T47D (cell line): ENCODE results near the gene MOB3B.

Experiments used
- DNase-seq, 2 experiments: peaks; one replicate each; pipeline versions ENCODE4 v3.0.0 to v3.0.0-alpha.2; 2011 to 2012; ENCODE audit warnings: low read depth in 1 of 2, low spot score in 1 of 2
- JUND ChIP-seq: IDR thresholded peaks from 2 replicates; pipeline ENCODE4 v1.6.1; 2012; ENCODE audit warnings: low read depth
- in situ Hi-C: cut with HindIII; loops from 2 replicates; pipeline ENCODE4 v1.10.0; 2016; ENCODE audit warnings: low sequenced_read_pairs, low pct_unique_long_range_greater_than_20kb

MOB3B gene

DNA sequence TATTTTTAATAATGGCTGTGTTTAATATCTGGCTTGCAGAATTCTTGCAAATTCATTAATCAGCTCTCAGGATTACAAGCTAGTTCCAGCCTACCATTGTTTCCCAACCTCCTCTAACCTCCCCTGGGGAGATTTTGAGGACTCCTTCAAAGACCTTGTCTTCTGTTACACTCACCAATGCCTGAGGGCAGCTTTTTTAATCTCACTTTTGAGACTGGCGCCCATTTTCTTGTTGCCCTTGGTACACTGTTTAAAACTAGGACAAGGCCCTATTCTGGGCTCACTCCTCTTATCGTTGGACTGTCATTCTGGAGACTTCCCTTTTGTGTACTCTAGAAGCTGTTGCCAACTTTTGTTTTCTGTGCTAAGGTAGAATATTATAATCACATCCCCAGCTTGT lies 219.0 kb downstream of the MOB3B start:
- in situ Hi-C loops, result no loop called here
- no peak for TF ChIP-seq JUND
- DNase-seq, result no peak

DNA sequence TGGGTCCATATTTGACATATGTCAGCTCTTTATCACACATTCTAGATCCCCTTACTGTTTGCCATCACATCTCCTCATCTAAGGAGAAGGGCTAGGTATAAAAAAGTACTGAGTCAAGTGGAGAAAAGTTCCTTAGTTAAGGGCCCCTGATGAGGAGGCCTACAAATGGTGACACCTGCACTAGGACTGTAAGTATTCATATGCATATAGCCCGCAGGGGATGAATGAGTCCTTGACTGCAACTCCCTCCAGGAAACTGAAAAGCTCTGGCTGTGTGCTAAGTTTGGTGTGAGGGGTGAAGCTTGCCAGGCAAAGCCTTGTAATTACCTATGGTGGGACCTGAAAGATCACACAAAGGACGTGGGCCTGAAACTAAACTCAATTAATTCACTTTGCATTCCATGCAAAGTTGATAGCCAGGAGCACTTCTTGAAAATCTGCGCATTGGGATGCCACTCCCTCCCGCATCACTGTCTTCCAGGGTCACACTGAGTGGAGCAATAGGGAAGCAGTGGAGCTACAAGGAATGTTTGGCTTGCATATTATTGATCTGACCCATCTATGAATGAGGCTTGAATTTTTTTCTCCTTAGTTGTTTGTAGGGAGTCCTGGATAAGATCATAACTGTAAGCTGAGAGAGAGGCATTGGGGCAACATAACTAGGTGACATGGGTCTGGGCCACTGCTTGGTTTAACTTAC lies 220.8 kb downstream of the MOB3B start:
- in situ Hi-C loops, result no loop called here
- no peak for TF ChIP-seq JUND
- no peak for DNase-seq

DNA sequence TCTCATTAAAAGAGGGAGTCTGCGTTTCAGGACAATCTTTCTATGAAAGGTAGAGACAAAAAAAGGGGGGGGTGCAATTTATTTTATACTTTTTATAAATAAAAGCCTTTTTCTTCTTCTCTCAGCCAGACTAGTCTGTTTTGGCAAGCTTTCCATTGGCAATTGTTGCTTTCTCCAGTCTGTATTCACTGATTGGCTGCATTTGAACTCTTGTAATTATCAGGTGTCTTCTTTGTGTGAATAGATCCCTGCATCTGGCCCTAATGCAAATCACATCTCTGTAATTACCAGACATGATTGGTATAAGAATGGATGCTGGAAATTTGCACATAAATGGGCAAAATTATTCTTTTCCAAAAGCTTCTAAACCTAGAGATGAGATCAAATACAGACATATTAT lies 225.1 kb downstream of the MOB3B start:
- no peak for DNase-seq
- in situ Hi-C loops, result no loop called here
- no peak for TF ChIP-seq JUND

DNA sequence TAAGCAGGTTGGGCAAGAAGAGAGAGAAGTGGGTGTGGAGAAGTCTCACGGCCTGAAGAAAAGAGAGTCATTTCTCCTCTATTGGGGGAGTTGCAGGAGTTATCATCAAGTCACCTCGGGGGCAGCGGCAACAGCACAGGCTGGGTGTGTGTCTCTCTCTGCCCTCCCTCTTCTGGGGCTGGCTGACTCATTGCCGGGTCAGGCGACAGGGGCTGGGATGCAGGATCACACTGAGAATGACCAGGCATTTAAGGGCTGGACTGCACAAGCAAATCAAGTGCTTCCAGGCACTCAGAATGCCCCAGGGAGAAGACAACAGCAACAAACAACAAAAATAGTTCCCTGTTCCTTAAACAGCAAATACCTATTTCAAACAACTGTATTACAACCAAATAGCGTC lies 226.4 kb downstream of the MOB3B start:
- in situ Hi-C loops, result no loop called here
- no peak for TF ChIP-seq JUND

DNA sequence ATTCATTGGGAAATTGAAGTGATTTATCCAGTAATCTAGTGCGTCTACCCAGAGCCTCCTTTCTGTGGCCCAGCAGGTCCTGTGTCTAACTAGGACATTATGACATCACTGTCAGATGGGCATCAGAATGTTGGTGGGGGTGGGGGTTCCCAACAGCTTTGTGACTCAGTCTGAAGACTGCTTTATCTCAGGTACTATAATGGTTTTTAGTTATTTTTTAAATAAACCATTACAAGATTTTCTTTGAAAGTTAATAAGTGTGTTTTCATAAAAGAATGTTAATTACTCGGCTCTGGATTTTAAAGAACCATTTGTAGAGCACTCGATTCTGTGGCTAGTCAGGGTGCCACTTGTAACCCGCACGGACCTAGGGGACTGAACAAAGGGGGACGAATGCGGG lies 232.6 kb downstream of the MOB3B start, which contains the start of gene EQTN:
TSS of gene EQTN (minus strand) at position 101 of the 400 bp plus-strand sequence. CDS start at position 6, 95 bp downstream.
- no peak for DNase-seq
- no peak for TF ChIP-seq JUND
- in situ Hi-C loops, result no loop called here

More for the DNA sequence above, 226.4 kb downstream of the MOB3B start:
- DNase-seq, result no peak

DNA sequence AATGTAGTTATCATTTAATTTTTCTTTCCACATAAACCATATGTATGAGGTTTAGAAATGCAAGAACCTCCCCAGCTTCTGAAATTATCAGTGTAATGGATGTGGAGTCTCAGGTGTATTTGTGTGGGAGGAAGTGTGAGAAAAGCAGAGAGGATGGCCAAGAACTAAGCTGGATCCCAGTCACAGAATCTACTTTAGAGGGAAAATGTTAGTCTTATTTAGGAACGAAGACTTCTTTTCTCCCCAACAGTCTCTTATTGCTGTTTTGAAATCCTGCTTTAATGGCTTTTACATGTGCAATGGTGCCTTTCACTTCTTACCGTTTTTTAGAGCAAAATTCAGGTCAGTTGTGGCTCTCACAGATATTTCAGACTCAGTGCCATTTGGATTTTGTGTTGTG lies 235.6 kb downstream of the MOB3B start:
- no peak for DNase-seq
- TF ChIP-seq JUND, result no peak
- in situ Hi-C loops, result no loop called here

DNA sequence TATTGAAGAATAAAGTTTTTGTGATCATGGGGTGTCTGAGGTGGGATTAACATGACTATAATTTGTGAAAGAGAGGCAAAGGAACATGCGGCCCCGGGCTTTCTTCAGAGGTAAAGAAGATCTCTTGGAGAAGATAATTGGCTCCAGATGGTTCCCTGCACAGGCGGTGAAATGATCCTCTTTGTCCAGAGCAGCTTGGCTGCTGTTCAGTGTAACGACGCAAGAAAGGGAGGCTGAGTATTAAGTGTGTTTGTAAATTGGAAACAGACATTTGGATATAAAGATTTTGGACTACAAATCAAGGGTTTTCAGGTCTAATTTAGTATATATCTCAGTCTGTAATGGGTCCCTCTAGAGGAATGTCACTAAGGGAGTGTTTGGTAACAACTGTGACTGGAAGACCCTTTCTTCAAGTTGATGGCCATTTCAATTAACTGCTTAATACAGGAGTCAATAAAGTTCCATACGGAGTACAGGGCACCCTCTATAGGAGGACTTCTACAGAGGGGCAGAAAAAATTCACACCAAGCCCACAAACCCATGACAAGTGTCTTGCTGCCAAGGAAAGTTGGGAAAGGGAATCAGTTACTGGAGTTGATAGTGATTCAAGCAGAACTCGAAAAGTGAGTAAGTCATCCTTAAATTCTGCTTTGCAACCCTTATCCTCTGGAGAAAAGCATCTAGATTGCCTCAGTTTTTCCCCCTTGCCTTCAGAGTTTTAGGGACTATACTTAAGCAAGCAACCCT lies 236.8 kb downstream of the MOB3B start:
- no peak for DNase-seq
- TF ChIP-seq JUND, result no peak
- in situ Hi-C loops, result no loop called here

DNA sequence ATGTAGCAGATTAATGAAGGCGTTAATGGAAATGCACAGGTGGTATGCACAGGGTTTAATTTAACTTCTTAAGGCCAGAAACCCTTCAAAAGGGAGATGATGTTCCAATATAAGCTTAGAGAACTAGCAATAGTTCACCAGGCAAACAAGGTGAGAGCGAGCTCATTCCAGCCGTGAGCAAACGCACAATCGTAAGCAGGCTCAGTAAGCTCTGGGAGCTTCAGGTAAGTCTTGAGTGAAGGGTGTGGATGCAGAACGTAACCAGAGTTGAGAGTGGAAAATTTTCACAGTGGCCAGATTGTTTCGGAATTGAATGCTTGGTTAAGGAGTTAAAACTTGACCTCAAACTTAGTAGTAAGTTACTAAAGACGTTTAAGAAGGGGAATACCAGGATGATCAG lies 238.3 kb downstream of the MOB3B start:
- no peak for DNase-seq
- in situ Hi-C loops, result no loop called here
- TF ChIP-seq JUND, result no peak

DNA sequence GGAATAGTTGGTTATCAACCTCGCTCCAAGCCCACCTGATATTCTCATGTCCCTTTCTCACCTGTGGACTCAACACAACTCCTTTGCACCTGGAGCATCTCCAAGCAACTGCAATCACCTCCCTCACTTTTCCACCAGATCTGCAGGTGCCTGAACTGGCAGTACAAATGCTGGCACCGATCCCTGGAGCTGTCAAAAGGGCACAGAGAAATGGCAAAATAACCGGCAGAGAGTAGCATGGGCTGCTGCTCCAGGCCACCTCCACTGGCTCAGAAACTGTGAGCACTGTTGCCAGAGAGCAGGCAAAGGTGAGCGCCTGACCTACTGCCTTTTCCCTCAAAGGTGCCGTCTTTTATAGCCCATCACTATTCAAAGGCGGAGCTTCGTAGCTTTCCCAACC lies 247.3 kb downstream of the MOB3B start:
- no peak for DNase-seq
- in situ Hi-C loops, result no loop called here
- no peak for TF ChIP-seq JUND

DNA sequence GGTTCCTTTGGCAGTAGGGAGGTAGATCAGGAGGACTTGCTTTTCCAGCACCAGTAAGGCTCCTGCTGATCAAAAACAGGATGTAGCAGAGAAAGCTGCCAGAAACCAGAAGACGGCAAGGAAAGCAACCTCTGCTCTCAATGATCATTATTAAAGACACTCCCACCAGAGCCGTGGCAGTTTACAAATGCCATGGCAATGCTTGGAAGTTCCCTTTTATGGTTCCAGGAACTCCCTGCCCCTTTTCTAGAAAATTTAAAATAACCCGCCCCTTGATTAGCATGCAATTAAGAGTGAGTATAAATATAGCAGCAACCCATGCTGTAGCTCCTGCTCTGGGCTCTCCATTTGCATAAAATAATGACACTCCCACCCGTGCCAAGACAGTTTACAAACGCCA lies 248.8 kb downstream of the MOB3B start:
- no peak for DNase-seq
- TF ChIP-seq JUND, result no peak
- in situ Hi-C loops, result no loop called here

DNA sequence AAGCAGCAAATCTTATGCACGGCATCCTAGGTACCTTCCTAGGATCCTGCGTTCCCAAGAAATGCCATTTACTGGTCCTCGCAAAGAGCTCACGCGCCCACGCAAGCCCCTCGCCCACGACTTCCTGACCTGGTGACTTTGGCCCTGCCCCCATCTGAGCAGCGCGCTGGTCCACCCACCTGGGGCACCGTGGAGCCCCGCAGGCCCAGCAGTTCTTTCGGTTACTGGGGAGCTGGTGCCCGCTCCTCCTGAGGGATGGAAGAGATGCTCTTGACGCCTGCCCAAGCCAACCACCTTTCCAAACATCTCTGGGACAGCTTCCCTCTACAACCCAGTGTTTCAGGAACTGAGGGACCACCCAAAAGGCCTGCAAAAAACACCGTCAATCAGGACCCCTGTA lies 249.4 kb downstream of the MOB3B start:
- DNase-seq, result no peak
- TF ChIP-seq JUND, result no peak
- in situ Hi-C loops, result no loop called here

DNA sequence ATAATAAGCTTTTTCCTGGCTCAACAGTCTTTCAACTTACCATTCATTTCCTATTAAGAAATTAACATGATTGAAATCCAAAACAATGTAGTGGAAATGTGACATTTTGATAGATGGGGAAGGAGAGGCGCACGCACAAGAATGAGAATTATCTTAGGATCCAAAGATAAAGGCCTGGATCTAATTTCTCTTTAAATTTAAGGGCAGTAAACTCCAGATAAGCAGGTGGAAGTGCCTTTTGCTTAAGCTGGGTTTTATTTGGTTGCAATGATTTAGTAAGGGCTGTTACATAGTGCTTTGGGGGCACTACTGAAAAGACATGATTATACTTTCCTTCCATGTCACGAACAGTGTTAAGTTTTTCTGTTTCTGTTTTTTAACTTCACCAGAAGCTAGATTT lies 250.0 kb downstream of the MOB3B start:
- in situ Hi-C loops, result no loop called here
- no peak for TF ChIP-seq JUND
- DNase-seq, result no peak

DNA sequence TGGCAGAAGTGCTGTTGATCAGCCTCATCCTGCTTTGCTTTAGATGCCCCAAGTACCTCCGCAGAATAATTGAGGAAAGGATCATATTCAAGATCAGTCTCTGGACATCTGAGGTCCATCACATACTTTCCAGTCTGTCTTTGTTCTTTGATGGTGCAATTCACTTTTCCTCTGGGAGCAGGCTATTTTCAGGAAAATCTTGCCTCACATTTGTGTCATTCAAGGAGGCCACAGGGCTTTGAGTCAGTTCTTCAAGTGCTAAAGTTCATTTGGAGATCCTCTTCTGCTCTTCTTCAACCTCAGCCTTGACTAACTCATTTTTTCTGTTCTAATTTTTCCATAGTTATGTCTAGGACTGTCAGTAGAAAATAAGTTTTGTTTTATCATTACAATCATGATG lies 251.2 kb downstream of the MOB3B start:
- in situ Hi-C loops, result no loop called here
- no peak for TF ChIP-seq JUND
- no peak for DNase-seq
